GM19324 (cell line): Measurements from ENCODE around the gene RGS3.

Experiments used
- ATAC-seq: cut with Tn5 transposase; IDR thresholded peaks from one replicate; pipeline ENCODE4 v1.9.1; 2021; ENCODE audit warnings: mild to moderate bottlenecking, moderate library complexity; ENCODE audit not compliant: unreplicated experiment, low FRiP score

The RGS3 gene

GRCh38 chr9:113509463-113509862, 45.9 kb downstream of the RGS3 start:
- ATAC-seq: no peak

- ATAC-seq: no peak
These were observed 47.6 kb downstream of the RGS3 start for GRCh38 chr9:113511047-113511521.

- ATAC-seq: peak; percentile 32
These were observed 48.6 kb downstream of the RGS3 start for GRCh38 chr9:113511856-113512761.

GRCh38 chr9:113513111-113513510, 49.6 kb downstream of the RGS3 start:
- no peak for ATAC-seq

- no peak for ATAC-seq
These were observed 50.0 kb downstream of the RGS3 start for GRCh38 chr9:113513536-113513935.

- ATAC-seq: no peak
These were observed 50.5 kb downstream of the RGS3 start for GRCh38 chr9:113514061-113514460.

GRCh38 chr9:113514748-113515147, 51.2 kb downstream of the RGS3 start:
- no peak for ATAC-seq

- no peak for ATAC-seq
These were observed 52.3 kb downstream of the RGS3 start for GRCh38 chr9:113515862-113516261.

- ATAC-seq: peak; percentile 96
These were observed 53.5 kb downstream of the RGS3 start for GRCh38 chr9:113516840-113517577.

- no peak for ATAC-seq
These were observed 56.0 kb downstream of the RGS3 start for GRCh38 chr9:113519426-113520108.

- no peak for ATAC-seq
These were observed 56.6 kb downstream of the RGS3 start for GRCh38 chr9:113520109-113520642.

GRCh38 chr9:113521693-113522255, 58.2 kb downstream of the RGS3 start:
- ATAC-seq: no peak

- ATAC-seq: no peak
These were observed 58.9 kb downstream of the RGS3 start for GRCh38 chr9:113522419-113522818.

GRCh38 chr9:113522858-113523257, 59.3 kb downstream of the RGS3 start:
- ATAC-seq: peak; percentile 17

- ATAC-seq: peak; percentile 95
These were observed 60.1 kb downstream of the RGS3 start for GRCh38 chr9:113523421-113524141.

- no peak for ATAC-seq
These were observed 60.9 kb downstream of the RGS3 start for GRCh38 chr9:113524468-113524867.

- no peak for ATAC-seq
These were observed 61.7 kb downstream of the RGS3 start for GRCh38 chr9:113525205-113525604.

GRCh38 chr9:113525831-113526230, 62.3 kb downstream of the RGS3 start:
- no peak for ATAC-seq

- ATAC-seq: no peak
These were observed 62.8 kb downstream of the RGS3 start for GRCh38 chr9:113526231-113526746.
